Lower leg skin (tissue), 3 donors: ENCODE data around the gene MAP7.

Experiments used
- POLR2A ChIP-seq, 2 donors: fragments of 450-650 bp; IDR thresholded peaks; one replicate each; pipeline ENCODE4 v1.6.1; 2016 to 2017; ENCODE audit warnings: antibody characterized with exemption in 2 of 2, mild to moderate bottlenecking in 1 of 2, moderate library complexity in 1 of 2
- TF ChIP-seq, protein P1 (sequence below), 3 donors: fragments of 450-650 bp; IDR thresholded peaks; one replicate each; pipeline ENCODE4 v1.5.1; 2016; ENCODE audit warnings: antibody characterized with exemption in 3 of 3, mild to moderate bottlenecking in 3 of 3, moderate library complexity in 2 of 3

DNA sequence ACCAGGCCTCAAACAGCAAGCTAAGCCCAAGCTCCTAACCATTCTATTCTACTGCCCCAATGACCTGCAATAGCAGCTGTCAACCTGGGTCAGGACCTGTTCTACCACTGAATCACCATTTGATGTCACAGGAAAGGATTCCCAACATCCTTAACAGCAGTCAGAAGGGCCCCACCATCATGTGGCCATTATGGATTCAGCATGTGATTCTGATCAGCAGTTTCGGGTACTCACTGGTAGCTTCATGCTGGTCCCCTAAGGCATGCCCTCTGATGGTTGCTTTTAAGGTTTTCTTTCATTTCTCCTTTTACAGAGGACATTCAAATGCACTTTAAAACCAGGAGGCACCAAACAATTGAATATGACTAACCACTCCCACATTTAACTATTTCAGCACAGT lies 37.3 kb upstream of the MAP7 start:
- TF ChIP-seq, protein P1, sequence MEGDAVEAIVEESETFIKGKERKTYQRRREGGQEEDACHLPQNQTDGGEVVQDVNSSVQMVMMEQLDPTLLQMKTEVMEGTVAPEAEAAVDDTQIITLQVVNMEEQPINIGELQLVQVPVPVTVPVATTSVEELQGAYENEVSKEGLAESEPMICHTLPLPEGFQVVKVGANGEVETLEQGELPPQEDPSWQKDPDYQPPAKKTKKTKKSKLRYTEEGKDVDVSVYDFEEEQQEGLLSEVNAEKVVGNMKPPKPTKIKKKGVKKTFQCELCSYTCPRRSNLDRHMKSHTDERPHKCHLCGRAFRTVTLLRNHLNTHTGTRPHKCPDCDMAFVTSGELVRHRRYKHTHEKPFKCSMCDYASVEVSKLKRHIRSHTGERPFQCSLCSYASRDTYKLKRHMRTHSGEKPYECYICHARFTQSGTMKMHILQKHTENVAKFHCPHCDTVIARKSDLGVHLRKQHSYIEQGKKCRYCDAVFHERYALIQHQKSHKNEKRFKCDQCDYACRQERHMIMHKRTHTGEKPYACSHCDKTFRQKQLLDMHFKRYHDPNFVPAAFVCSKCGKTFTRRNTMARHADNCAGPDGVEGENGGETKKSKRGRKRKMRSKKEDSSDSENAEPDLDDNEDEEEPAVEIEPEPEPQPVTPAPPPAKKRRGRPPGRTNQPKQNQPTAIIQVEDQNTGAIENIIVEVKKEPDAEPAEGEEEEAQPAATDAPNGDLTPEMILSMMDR (IDR thresholded peaks at IDR 0.05), result no peak
- TF ChIP-seq POLR2A (IDR thresholded peaks at IDR 0.05), result no peak
